ENCODE results near the gene PLEK.
"Not testable (repeated sequence)": the region's sequence is repeated elsewhere in the genome, so short reads cannot be mapped to it uniquely, and the experiment has no call there.

The PLEK gene

GRCh38 chr2:68341062-68341329 is 24.1 kb upstream of the PLEK start:
- TF ChIP-seq, protein P1, sequence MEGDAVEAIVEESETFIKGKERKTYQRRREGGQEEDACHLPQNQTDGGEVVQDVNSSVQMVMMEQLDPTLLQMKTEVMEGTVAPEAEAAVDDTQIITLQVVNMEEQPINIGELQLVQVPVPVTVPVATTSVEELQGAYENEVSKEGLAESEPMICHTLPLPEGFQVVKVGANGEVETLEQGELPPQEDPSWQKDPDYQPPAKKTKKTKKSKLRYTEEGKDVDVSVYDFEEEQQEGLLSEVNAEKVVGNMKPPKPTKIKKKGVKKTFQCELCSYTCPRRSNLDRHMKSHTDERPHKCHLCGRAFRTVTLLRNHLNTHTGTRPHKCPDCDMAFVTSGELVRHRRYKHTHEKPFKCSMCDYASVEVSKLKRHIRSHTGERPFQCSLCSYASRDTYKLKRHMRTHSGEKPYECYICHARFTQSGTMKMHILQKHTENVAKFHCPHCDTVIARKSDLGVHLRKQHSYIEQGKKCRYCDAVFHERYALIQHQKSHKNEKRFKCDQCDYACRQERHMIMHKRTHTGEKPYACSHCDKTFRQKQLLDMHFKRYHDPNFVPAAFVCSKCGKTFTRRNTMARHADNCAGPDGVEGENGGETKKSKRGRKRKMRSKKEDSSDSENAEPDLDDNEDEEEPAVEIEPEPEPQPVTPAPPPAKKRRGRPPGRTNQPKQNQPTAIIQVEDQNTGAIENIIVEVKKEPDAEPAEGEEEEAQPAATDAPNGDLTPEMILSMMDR (IDR thresholded peaks at IDR 0.05; ENCODE audit: insufficient read depth, low read depth, low read length, missing control alignments) = no peak
- no peak for DNase-seq (ENCODE audit: low read depth)
- no peak overlapping the region for H3K4me3 ChIP-seq (ENCODE audit: low read length)

- TF ChIP-seq, protein P1 (IDR thresholded peaks at IDR 0.05; ENCODE audit: insufficient read depth, low read depth, low read length, missing control alignments) = no peak
- no peak for DNase-seq (ENCODE audit: low read depth)
Measured at GRCh38 chr2:68341583-68341982, 23.5 kb upstream of the PLEK start.

GRCh38 chr2:68342470-68342869 is 22.6 kb upstream of the PLEK start:
- TF ChIP-seq, protein P1 (IDR thresholded peaks at IDR 0.05; ENCODE audit: insufficient read depth, low read depth, low read length, missing control alignments) = no peak
- DNase-seq (ENCODE audit: low read depth) = no peak
- no peak overlapping the region for H3K4me3 ChIP-seq (ENCODE audit: low read length)

More at GRCh38 chr2:68341583-68341982, 23.5 kb upstream of the PLEK start:
- no peak overlapping the region for H3K4me3 ChIP-seq (ENCODE audit: low read length)

DNA sequence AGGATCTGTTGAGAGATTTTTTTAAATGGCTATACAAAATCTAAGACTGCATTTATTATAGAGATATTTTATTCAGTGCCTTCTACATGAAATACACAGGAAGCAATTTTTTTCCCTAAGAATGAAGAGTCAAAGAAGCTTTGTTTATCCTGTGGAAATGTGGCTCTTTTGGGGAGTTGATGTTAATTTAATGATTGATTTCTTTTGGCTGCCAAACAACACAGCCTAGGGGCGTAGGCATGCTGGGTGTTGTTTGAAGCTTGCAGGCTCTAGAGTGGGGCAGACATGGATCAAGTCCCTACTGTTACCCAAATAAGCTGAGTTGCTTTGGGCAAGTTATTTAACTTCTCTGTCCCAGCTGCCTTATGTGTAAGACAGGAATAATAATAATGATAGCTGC is 21.1 kb upstream of the PLEK start:
- no peak overlapping the region for H3K4me3 ChIP-seq (ENCODE audit: low read length)
- TF ChIP-seq, protein P1 (IDR thresholded peaks at IDR 0.05; ENCODE audit: insufficient read depth, low read depth, low read length, missing control alignments) = no peak
- peak; percentile 7 for DNase-seq (ENCODE audit: low read depth)

GRCh38 chr2:68345129-68345875 is 19.8 kb upstream of the PLEK start:
- TF ChIP-seq, protein P1 (IDR thresholded peaks at IDR 0.05; ENCODE audit: insufficient read depth, low read depth, low read length, missing control alignments) = no peak
- DNase-seq (ENCODE audit: low read depth) = no peak
- H3K4me3 ChIP-seq (ENCODE audit: low read length) = no peak overlapping the region

DNA sequence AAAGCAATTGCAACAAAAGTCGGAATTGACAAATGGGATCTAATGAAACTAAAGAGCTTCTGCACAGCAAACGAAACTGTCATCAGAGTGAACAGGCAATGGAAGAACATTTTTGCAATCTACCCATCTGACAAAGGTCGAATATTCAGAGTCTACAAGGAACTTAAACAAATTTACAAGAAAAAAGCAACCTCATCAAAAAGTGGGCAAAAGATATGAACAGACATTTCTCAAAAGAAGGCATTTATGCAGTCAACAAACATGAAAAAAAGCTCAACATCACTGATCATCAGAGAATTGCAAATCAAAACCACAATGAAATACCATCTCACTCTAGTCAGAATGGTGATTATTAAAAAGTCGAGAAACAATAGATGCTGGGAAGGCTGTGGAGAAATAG is 16.0 kb upstream of the PLEK start:
- DNase-seq (ENCODE audit: low read depth); H3K4me3 ChIP-seq (ENCODE audit: low read length): not testable (repeated sequence)

GRCh38 chr2:68351997-68352396 is 13.1 kb upstream of the PLEK start:
- no peak for DNase-seq (ENCODE audit: low read depth)
- TF ChIP-seq, protein P1 (IDR thresholded peaks at IDR 0.05; ENCODE audit: insufficient read depth, low read depth, low read length, missing control alignments) = no peak

More at GRCh38 chr2:68351997-68352396, 13.1 kb upstream of the PLEK start:
- no peak overlapping the region for H3K4me3 ChIP-seq (ENCODE audit: low read length)

All from epithelial cell of esophagus (primary cell).